SK-N-MC (cell line): ENCODE data around the gene GPS2.

ENCODE experiments used
- DNase-seq: peaks from one replicate; pipeline ENCODE4 v3.0.0-alpha.2; 2011; ENCODE audit warnings: low read depth, low spot score
- H3K27ac ChIP-seq: fragments of 200-600 bp; sonication (generic); 2 replicates; pipeline ENCODE4 v1.5.1; 2016; ENCODE audit warnings: mixed run types
- H3K36me3 ChIP-seq: fragments of 200-600 bp; sonication (generic); 2 replicates; pipeline ENCODE4 v1.6.1; 2017; ENCODE audit warnings: antibody characterized with exemption, low read length, mixed read lengths; ENCODE audit not compliant: insufficient read depth
- H3K4me3 ChIP-seq: fragments of 200-600 bp; sonication (generic); 2 replicates; pipeline ENCODE4 v1.5.1; 2016
- H3K9ac ChIP-seq: fragments of 200-600 bp; sonication (generic); 2 replicates; pipeline ENCODE4 v1.8.0; 2017; ENCODE audit warnings: mixed run types, mixed read lengths; ENCODE audit not compliant: insufficient read length
- H3K9me3 ChIP-seq: fragments of 200-600 bp; sonication (generic); 2 replicates; pipeline ENCODE4 v1.6.1; 2017; ENCODE audit warnings: low read depth, mild to moderate bottlenecking, antibody characterized with exemption, low read length, moderate library complexity, mixed read lengths
- EZH2 ChIP-seq: fragments of 200-600 bp; sonication (generic); IDR thresholded peaks from one replicate; pipeline ENCODE4 v1.6.1; 2017; ENCODE audit warnings: antibody characterized with exemption
- FOXP2 ChIP-seq: optimal IDR thresholded peaks from 2 replicates; pipeline ENCODE3; 2011; ENCODE audit warnings: mild to moderate bottlenecking, moderate library complexity; ENCODE audit not compliant: insufficient read depth; ENCODE audit errors: extremely low read length, control extremely low read depth
- POLR2AphosphoS5 ChIP-seq: IDR thresholded peaks from 2 replicates; pipeline ENCODE4 v1.6.1; 2012; ENCODE audit warnings: mild to moderate bottlenecking, low read depth, low read length, borderline replicate concordance

The GPS2 gene

GRCh38 chr17:7330638-7331015 lies 15.5 kb upstream of the GPS2 start:
- peak overlapping the region; percentile 69 for H3K27ac ChIP-seq
- peak overlapping the region; percentile 87 for H3K4me3 ChIP-seq
- no peak for TF ChIP-seq FOXP2
- no peak for TF ChIP-seq POLR2AphosphoS5
- no peak for TF ChIP-seq EZH2
- H3K9ac ChIP-seq: peak overlapping the region; percentile 54
- peaks cover 4% of the 10 kb centered on the region; the same call in 1 of the 2 replicates for H3K36me3 ChIP-seq
- no peak for DNase-seq
- no peaks in the 10 kb centered on the region for H3K9me3 ChIP-seq

- TF ChIP-seq FOXP2 (no peak), POLR2AphosphoS5 (no peak), EZH2 (no peak)
- H3K9ac ChIP-seq: peak overlapping the region; percentile 82
These were observed 15.0 kb upstream of the GPS2 start for GRCh38 chr17:7329997-7330637.

GRCh38 chr17:7329374-7329996 lies 14.3 kb upstream of the GPS2 start:
- Histone ChIP-seq H3K27ac (peak overlapping the region; percentile 90), H3K9ac (peak overlapping the region; percentile 82), H3K4me3 (peak overlapping the region; percentile 87), H3K9me3 (no peaks in the 10 kb centered on the region), H3K36me3 (peaks cover 8% of the 10 kb centered on the region; the same call in 1 of the 2 replicates)
- DNase-seq: peak; percentile 89
- TF ChIP-seq EZH2: no peak
- TF ChIP-seq POLR2AphosphoS5: peak; percentile 80
- TF ChIP-seq FOXP2: no peak

More at GRCh38 chr17:7329997-7330637, 15.0 kb upstream of the GPS2 start:
- Histone ChIP-seq H3K4me3 (peak overlapping the region; percentile 87), H3K9me3 (no peaks in the 10 kb centered on the region), H3K36me3 (peaks cover 4% of the 10 kb centered on the region; the same call in 1 of the 2 replicates), H3K27ac (peak overlapping the region; percentile 90)
- DNase-seq: no peak

GRCh38 chr17:7328840-7329373 lies 13.7 kb upstream of the GPS2 start, which contains the start of gene NEURL4:
Gene NEURL4 (minus strand): TSS chr17:7329335. CDS start chr17:7329312, 23 bp downstream.
- H3K27ac ChIP-seq: peak within 1 kb of the TSS; percentile 90
- no peaks in the 10 kb centered on the region for H3K9me3 ChIP-seq
- H3K9ac ChIP-seq: peak within 1 kb of the TSS; percentile 82
- peaks cover 13% of the 10 kb centered on the region; the same call in 1 of the 2 replicates for H3K36me3 ChIP-seq
- TF ChIP-seq POLR2AphosphoS5 (no peak), EZH2 (no peak), FOXP2 (no peak)
- peak within 1 kb of the TSS; percentile 87 for H3K4me3 ChIP-seq
- DNase-seq: no peak

GRCh38 chr17:7328009-7328408 lies 12.8 kb upstream of the GPS2 start:
- H3K9me3 ChIP-seq: no peaks in the 10 kb centered on the region
- no peak overlapping the region for H3K27ac ChIP-seq
- H3K9ac ChIP-seq: peak overlapping the region; percentile 82
- TF ChIP-seq POLR2AphosphoS5 (no peak), EZH2 (no peak), FOXP2 (no peak)
- DNase-seq: no peak
- H3K4me3 ChIP-seq: peak overlapping the region; percentile 87
- peaks cover 22% of the 10 kb centered on the region; the same call in 1 of the 2 replicates for H3K36me3 ChIP-seq

- H3K36me3 ChIP-seq: peaks cover 27% of the 10 kb centered on the region; the same call in 1 of the 2 replicates
- no peaks in the 10 kb centered on the region for H3K9me3 ChIP-seq
- no peak overlapping the region for H3K27ac ChIP-seq
- no peak overlapping the region for H3K9ac ChIP-seq
- DNase-seq: no peak
- TF ChIP-seq FOXP2 (no peak), EZH2 (no peak), POLR2AphosphoS5 (no peak)
- H3K4me3 ChIP-seq: no peak overlapping the region
These were observed 12.3 kb upstream of the GPS2 start for GRCh38 chr17:7327501-7327900.

GRCh38 chr17:7327056-7327455 lies 11.9 kb upstream of the GPS2 start:
- peaks cover 31% of the 10 kb centered on the region; the same call in 1 of the 2 replicates for H3K36me3 ChIP-seq

GRCh38 chr17:7326186-7326585 lies 11.0 kb upstream of the GPS2 start:
- no peak for DNase-seq
- no peak overlapping the region for H3K4me3 ChIP-seq
- no peak overlapping the region for H3K9ac ChIP-seq
- H3K27ac ChIP-seq: no peak overlapping the region
- H3K36me3 ChIP-seq: peaks cover 40% of the 10 kb centered on the region; the same call in 1 of the 2 replicates
- no peaks in the 10 kb centered on the region for H3K9me3 ChIP-seq
- TF ChIP-seq POLR2AphosphoS5 (no peak), EZH2 (no peak), FOXP2 (no peak)

More at GRCh38 chr17:7327056-7327455, 11.9 kb upstream of the GPS2 start:
- Histone ChIP-seq H3K9ac (no peak overlapping the region), H3K27ac (no peak overlapping the region), H3K4me3 (no peak overlapping the region), H3K9me3 (no peaks in the 10 kb centered on the region)
- no peak for TF ChIP-seq FOXP2
- no peak for TF ChIP-seq POLR2AphosphoS5
- no peak for TF ChIP-seq EZH2
- DNase-seq: no peak
